HepG2 (cell line): ENCODE results near the gene HYAL2. TPM values are rescaled to one million over a fixed set of nuclear protein-coding genes. Genes with fewer than 3 reads are reported as not detected.

ENCODE experiments used
- AGO2 ChIP-seq: fragments of 200-400 bp; formaldehyde crosslinking; optimal IDR thresholded peaks from 2 replicates; pipeline ENCODE3; 2017; ENCODE audit warnings: mild to moderate bottlenecking, low read depth, low read length, moderate library complexity
- CREM ChIP-seq, 2 experiments: sonication (generic) in 1 of 2; formaldehyde crosslinking in 1 of 2; IDR thresholded peaks; 2 replicates each; pipeline versions ENCODE4 v1.4.0 to v1.6.1; 2016 to 2020; ENCODE audit warnings: antibody characterized with exemption in 1 of 2, mild to moderate bottlenecking in 1 of 2, missing genetic modification reagents in 1 of 2
- HDAC1 ChIP-seq: sonication (generic); formaldehyde crosslinking; IDR thresholded peaks from 2 replicates; pipeline ENCODE4 v1.5.1; 2020; ENCODE audit warnings: mild to moderate bottlenecking, missing genetic modification reagents
- HDAC2 ChIP-seq: sonication (generic); formaldehyde crosslinking; IDR thresholded peaks from 2 replicates; pipeline ENCODE4 v1.4.0; 2020; ENCODE audit warnings: missing genetic modification reagents
- NFKB2 ChIP-seq: sonication (generic); formaldehyde crosslinking; IDR thresholded peaks from 2 replicates; pipeline ENCODE4 v1.4.0; 2020; ENCODE audit warnings: missing genetic modification reagents, borderline replicate concordance
- POGZ ChIP-seq: sonication (generic); formaldehyde crosslinking; IDR thresholded peaks from 2 replicates; pipeline ENCODE4 v1.4.0; 2020; ENCODE audit warnings: mild to moderate bottlenecking, missing genetic modification reagents
- PRPF4 ChIP-seq: fragments of 200-400 bp; formaldehyde crosslinking; IDR thresholded peaks from 2 replicates; pipeline ENCODE4 v1.6.1; 2016; ENCODE audit warnings: low read length, low read depth; ENCODE audit not compliant: poor library complexity, severe bottlenecking
- RBFOX2 ChIP-seq: fragments of 200-400 bp; formaldehyde crosslinking; IDR thresholded peaks from 2 replicates; pipeline ENCODE4 v1.6.1; 2017; ENCODE audit warnings: low read depth, mild to moderate bottlenecking, low read length
- RFXAP ChIP-seq: sonication (generic); formaldehyde crosslinking; IDR thresholded peaks from 2 replicates; pipeline ENCODE4 v1.4.0; 2020; ENCODE audit warnings: missing genetic modification reagents, borderline replicate concordance
- SP1 ChIP-seq, 2 experiments: fragments of 450-650 bp in 1 of 2; sonication (generic) in 1 of 2; formaldehyde crosslinking in 1 of 2; IDR thresholded peaks; 2 replicates each; pipeline versions ENCODE4 v1.4.0 to v1.6.1; 2016 to 2020; ENCODE audit warnings: missing genetic modification reagents in 1 of 2
- ZFP90 ChIP-seq: sonication (generic); formaldehyde crosslinking; IDR thresholded peaks from 2 replicates; pipeline ENCODE4 v1.8.0; 2022; ENCODE audit warnings: missing genetic modification reagents, mild to moderate bottlenecking, inconsistent platforms, borderline replicate concordance
- ZNF101 ChIP-seq: sonication (generic); formaldehyde crosslinking; IDR thresholded peaks from 2 replicates; pipeline ENCODE4 v1.4.0; 2020; ENCODE audit warnings: mild to moderate bottlenecking, low read depth, missing genetic modification reagents, borderline replicate concordance
- ZNF256 ChIP-seq: sonication (generic); formaldehyde crosslinking; conservative IDR thresholded peaks from 2 replicates; pipeline ENCODE4 v1.4.0; 2020; ENCODE audit warnings: missing genetic modification reagents
- ZNF317 ChIP-seq: sonication (generic); formaldehyde crosslinking; IDR thresholded peaks from 2 replicates; pipeline ENCODE4 v1.5.0; 2020; ENCODE audit warnings: mild to moderate bottlenecking, missing genetic modification reagents
- ZNF33A ChIP-seq: sonication (generic); formaldehyde crosslinking; IDR thresholded peaks from 2 replicates; pipeline ENCODE4 v1.5.1; 2020; ENCODE audit warnings: missing genetic modification reagents, mild to moderate bottlenecking, moderate library complexity, borderline replicate concordance
- ZNF430 ChIP-seq: sonication (generic); formaldehyde crosslinking; IDR thresholded peaks from 2 replicates; pipeline ENCODE4 v1.9.0; 2021; ENCODE audit warnings: mild to moderate bottlenecking, missing genetic modification reagents
- ZNF768 ChIP-seq: sonication (generic); formaldehyde crosslinking; IDR thresholded peaks from 2 replicates; pipeline ENCODE4 v1.4.0; 2020; ENCODE audit warnings: missing genetic modification reagents
- ZNF782 ChIP-seq: sonication (generic); formaldehyde crosslinking; IDR thresholded peaks from 2 replicates; pipeline ENCODE4 v1.4.0; 2020; ENCODE audit warnings: missing genetic modification reagents, mild to moderate bottlenecking, borderline replicate concordance
- ZNF883 ChIP-seq: sonication (generic); formaldehyde crosslinking; IDR thresholded peaks from 2 replicates; pipeline ENCODE4 v1.5.1; 2020; ENCODE audit warnings: mild to moderate bottlenecking, missing genetic modification reagents; ENCODE audit errors: not compliant biosample characterization
- polyA plus RNA-seq, 8 experiments: library from polyadenylated mRNA; depleted of rRNA in 3 of 8; stranded (reverse) in 7 of 8; unstranded in 1 of 8; fragments of >200 nt; fragmentation: Illumina TruSeq in 4 of 8; extraction: Trizol in 4 of 8; gene quantifications; 2 replicates each; pipeline versions ENCODE4 v1.2.1 to v1.2.3, GENCODE V29; 2011 to 2016; ENCODE audit warnings: low read depth in 4 of 8, missing spikeins in 1 of 8, mixed read lengths in 1 of 8; ENCODE audit not compliant: insufficient read depth in 1 of 8
- total RNA-seq, 5 experiments: library from RNA; depleted of rRNA; stranded (reverse); fragments of >200 nt; fragmentation: Illumina TruSeq; extraction: Trizol; gene quantifications; 2 replicates each; pipeline ENCODE4 v1.2.3, GENCODE V29; 2016; ENCODE audit warnings: low read depth in 1 of 5
- TF ChIP-seq, protein P1 (sequence below): sonication (generic); formaldehyde crosslinking; IDR thresholded peaks from 2 replicates; pipeline ENCODE4 v1.5.1; 2020; ENCODE audit warnings: mild to moderate bottlenecking, missing genetic modification reagents, moderate library complexity
- TF ChIP-seq, protein P2 (sequence below): sonication (generic); formaldehyde crosslinking; IDR thresholded peaks from 2 replicates; pipeline ENCODE4 v1.8.0; 2022; ENCODE audit warnings: mild to moderate bottlenecking, missing genetic modification reagents, moderate library complexity
- TF ChIP-seq, protein P3 (sequence below): sonication (generic); formaldehyde crosslinking; IDR thresholded peaks from 2 replicates; pipeline ENCODE4 v1.4.0; 2020; ENCODE audit warnings: missing genetic modification reagents, borderline replicate concordance

The HYAL2 gene
- total and polyA plus RNA-seq, 2 of the 13 experiments (the other 11 are each of a cell fraction or from before 2014, with no cell fraction given), result 76.2 to 102 TPM

DNA sequence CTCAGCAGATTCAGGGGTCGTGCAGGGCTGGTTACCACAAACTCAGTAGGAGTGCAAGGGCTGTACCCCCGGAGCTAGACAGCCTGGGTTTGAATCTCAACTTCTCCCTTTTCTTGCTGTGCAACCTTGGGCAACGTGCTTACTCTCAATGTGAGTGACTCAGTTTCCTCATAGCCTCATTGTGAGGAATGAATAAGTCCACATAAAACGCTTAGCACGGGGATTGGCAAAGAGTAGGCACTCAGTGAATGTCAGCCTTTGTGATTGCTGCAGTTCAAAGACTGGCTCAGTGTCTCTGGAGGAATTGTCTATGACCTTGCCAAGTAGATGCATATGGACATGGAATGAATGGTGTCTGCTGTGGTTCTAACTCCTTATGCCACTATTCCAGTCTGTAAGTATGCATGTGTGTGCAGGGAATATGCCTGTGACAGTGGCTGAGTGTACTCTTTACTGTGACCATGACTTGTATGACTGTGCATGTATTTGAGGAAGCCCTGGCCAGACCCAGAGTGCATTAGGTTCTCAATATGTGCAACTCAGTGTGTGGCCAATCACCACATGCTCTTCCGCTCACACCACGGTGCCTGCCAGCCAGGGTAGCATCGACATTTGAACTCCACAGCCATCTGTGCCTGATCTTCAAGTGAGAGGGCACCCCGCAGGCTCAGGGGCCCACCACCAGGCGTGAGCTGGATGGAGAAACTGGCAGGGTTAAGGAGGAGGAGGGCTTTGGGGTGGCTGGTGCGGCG, 22.4 kb downstream of the HYAL2 start (continued):
- TF ChIP-seq, protein P1, sequence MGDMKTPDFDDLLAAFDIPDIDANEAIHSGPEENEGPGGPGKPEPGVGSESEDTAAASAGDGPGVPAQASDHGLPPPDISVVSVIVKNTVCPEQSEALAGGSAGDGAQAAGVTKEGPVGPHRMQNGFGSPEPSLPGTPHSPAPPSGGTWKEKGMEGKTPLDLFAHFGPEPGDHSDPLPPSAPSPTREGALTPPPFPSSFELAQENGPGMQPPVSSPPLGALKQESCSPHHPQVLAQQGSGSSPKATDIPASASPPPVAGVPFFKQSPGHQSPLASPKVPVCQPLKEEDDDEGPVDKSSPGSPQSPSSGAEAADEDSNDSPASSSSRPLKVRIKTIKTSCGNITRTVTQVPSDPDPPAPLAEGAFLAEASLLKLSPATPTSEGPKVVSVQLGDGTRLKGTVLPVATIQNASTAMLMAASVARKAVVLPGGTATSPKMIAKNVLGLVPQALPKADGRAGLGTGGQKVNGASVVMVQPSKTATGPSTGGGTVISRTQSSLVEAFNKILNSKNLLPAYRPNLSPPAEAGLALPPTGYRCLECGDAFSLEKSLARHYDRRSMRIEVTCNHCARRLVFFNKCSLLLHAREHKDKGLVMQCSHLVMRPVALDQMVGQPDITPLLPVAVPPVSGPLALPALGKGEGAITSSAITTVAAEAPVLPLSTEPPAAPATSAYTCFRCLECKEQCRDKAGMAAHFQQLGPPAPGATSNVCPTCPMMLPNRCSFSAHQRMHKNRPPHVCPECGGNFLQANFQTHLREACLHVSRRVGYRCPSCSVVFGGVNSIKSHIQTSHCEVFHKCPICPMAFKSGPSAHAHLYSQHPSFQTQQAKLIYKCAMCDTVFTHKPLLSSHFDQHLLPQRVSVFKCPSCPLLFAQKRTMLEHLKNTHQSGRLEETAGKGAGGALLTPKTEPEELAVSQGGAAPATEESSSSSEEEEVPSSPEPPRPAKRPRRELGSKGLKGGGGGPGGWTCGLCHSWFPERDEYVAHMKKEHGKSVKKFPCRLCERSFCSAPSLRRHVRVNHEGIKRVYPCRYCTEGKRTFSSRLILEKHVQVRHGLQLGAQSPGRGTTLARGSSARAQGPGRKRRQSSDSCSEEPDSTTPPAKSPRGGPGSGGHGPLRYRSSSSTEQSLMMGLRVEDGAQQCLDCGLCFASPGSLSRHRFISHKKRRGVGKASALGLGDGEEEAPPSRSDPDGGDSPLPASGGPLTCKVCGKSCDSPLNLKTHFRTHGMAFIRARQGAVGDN, result peak; percentile 86
- TF ChIP-seq ZNF33A (CRISPR knock-in tag), result no peak
- 0 out of 2 replicates have a peak, but pooled peaks have one; percentile 5 for TF ChIP-seq ZNF782 (CRISPR knock-in tag)
- peak; percentile 53 for TF ChIP-seq ZNF883 (CRISPR knock-in tag)
- 0 out of 2 replicates have a peak, but pooled peaks have one; percentile 1 for TF ChIP-seq POGZ (CRISPR knock-in tag)
- TF ChIP-seq, protein P2, sequence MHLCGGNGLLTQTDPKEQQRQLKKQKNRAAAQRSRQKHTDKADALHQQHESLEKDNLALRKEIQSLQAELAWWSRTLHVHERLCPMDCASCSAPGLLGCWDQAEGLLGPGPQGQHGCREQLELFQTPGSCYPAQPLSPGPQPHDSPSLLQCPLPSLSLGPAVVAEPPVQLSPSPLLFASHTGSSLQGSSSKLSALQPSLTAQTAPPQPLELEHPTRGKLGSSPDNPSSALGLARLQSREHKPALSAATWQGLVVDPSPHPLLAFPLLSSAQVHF, result 0 out of 2 replicates have a peak, but pooled peaks have one; percentile 38
- TF ChIP-seq RBFOX2, result peak; percentile 30; the same call in 1 of the 2 replicates
- TF ChIP-seq ZNF768, result peak; percentile 47; the same call in 1 of the 2 replicates
- TF ChIP-seq ZFP90, result 0 out of 2 replicates have a peak, but pooled peaks have one; percentile 15
- TF ChIP-seq RFXAP, result 0 out of 2 replicates have a peak, but pooled peaks have one; percentile 7
- no peak for TF ChIP-seq ZNF101 (CRISPR knock-in tag)
- TF ChIP-seq HDAC1 (CRISPR knock-in tag), result no peak; the same call in 1 of the 2 replicates
- TF ChIP-seq SP1 (IDR thresholded peaks at IDR 0.05), result no peak
- no peak for TF ChIP-seq SP1 (CRISPR knock-in tag; IDR thresholded peaks at IDR 0.05)
- TF ChIP-seq, protein P3, sequence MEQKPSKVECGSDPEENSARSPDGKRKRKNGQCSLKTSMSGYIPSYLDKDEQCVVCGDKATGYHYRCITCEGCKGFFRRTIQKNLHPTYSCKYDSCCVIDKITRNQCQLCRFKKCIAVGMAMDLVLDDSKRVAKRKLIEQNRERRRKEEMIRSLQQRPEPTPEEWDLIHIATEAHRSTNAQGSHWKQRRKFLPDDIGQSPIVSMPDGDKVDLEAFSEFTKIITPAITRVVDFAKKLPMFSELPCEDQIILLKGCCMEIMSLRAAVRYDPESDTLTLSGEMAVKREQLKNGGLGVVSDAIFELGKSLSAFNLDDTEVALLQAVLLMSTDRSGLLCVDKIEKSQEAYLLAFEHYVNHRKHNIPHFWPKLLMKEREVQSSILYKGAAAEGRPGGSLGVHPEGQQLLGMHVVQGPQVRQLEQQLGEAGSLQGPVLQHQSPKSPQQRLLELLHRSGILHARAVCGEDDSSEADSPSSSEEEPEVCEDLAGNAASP (CRISPR knock-in tag), result no peak
- TF ChIP-seq ZNF317 (CRISPR knock-in tag), result no peak
- TF ChIP-seq CREM (IDR thresholded peaks at IDR 0.05), result no peak
- no peak for TF ChIP-seq CREM (CRISPR knock-in tag; IDR thresholded peaks at IDR 0.05)
- peak; percentile 53; the same call in 1 of the 2 replicates for TF ChIP-seq NFKB2 (CRISPR knock-in tag)
- peak; percentile 75 for TF ChIP-seq PRPF4
- TF ChIP-seq ZNF430 (CRISPR knock-in tag), result 0 out of 2 replicates have a peak, but pooled peaks have one; percentile 30
- 0 out of 2 replicates have a peak, but pooled peaks have one; percentile 56 for TF ChIP-seq ZNF256 (CRISPR knock-in tag)
- 0 out of 2 replicates have a peak, but pooled peaks have one; percentile 3 for TF ChIP-seq HDAC2 (CRISPR knock-in tag)
- peak; percentile 49 for TF ChIP-seq AGO2
